GM18868 (cell line): ENCODE measurements around the gene LRRC4B.
"Not testable (repeated sequence)": the region's sequence is repeated elsewhere in the genome, so short reads cannot be mapped to it uniquely, and the experiment has no call there.

Experiments
- ATAC-seq: cut with Tn5 transposase; IDR thresholded peaks from one replicate; pipeline ENCODE4 v1.9.1; 2021; ENCODE audit warnings: mild to moderate bottlenecking, moderate library complexity; ENCODE audit not compliant: unreplicated experiment

The LRRC4B gene

DNA sequence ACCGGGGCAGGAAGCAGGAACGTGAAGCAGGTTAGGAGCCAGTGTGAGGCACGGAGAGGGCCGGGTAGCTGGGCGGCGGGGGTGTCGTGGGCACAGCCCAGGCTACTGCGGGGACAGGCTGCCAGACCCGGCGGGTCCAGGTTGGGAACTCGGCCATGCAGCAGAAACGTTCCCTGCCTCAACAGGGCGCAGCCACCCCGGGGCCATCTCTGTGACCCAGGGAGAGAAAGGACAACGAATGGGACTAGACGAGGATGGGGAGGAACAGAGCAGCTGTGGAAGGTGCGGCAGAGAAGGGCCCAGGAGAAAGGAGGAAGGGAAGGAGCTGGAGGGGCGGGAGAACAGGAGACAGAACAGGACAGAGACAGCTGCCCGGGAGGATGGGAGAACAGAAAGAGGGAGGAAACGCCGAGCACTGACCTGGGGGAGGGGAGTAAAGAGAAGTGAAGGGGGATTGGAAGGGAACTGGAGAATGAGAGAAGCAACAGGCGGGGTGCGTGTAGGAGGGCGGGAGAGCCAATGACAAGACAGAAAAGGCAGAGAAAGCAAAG, 78.7 kb downstream of the LRRC4B start:
- no peak for ATAC-seq

DNA sequence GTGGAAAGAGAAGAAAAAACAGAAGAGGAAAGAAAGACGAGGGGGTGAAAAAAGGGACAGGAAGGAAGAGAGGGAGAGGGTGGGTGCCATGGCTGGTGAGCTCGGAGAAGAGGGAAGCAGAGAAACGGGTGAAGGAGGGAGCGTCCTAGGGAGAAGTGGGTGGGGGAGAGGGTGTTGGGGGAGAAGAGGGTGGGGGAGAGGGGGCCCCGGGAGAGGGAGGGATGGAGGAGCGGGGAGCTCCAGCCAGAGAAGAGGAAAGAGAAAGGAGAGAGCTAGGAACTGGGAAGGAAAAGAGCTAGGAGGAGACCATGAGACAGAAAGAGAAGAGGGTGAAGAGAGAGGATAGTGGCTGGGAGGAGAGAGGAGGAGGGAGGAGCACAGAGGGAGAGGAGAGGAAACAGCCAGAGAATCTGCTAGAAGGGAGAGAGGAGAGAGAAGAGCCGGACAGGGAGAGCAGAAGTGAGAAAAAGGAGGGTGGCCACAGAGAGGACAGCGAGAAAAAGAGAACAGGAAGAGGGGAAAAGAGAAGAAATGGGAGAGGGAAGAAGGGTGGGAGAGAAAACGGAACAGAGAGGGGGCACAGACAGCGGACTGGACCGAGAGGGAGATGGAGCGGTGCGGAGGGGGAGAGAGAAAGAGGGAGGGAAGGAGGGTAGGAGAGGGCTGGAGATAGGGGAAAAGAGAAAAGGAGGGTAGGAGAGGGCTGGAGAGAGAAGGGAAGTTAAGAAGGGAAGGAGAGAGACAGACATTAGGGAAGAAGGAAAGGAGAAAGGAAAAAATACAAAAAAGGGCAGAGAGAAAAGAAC, 79.6 kb downstream of the LRRC4B start:
- ATAC-seq, result no peak

DNA sequence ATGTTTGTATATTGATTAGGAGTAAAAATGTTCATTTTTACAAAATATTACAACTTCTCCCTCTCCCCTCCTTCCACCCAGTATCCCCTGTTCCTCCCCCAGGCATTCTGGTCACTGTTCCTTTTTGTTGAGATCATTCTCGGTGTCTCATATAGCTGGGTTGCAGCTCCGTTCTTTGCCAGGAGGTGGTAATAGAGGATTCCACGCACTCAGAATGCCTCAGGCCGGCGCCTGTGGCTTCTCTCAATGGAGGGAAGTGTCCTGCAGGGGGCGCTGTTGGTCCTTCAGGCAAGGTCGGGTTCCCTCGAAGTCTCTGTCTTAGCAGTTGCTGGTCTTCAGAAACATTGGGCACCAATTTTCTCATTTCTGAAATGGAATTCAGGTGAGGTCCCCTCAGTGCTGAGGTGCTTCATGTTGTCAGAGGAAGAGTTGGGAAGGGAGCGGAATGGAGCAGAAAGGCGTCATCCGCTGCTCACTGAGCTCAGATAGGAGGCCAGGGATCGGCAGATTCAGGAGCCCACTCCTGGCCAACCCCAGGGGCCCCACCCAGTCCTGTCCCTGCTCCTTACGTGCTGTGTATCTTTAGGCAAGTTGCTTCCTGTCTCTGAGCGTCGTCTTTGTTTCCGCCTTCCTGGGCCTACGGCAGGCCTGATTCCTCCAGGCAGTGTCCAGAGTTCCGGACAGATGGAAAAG, 81.3 kb downstream of the LRRC4B start:
- ATAC-seq, result no peak

DNA sequence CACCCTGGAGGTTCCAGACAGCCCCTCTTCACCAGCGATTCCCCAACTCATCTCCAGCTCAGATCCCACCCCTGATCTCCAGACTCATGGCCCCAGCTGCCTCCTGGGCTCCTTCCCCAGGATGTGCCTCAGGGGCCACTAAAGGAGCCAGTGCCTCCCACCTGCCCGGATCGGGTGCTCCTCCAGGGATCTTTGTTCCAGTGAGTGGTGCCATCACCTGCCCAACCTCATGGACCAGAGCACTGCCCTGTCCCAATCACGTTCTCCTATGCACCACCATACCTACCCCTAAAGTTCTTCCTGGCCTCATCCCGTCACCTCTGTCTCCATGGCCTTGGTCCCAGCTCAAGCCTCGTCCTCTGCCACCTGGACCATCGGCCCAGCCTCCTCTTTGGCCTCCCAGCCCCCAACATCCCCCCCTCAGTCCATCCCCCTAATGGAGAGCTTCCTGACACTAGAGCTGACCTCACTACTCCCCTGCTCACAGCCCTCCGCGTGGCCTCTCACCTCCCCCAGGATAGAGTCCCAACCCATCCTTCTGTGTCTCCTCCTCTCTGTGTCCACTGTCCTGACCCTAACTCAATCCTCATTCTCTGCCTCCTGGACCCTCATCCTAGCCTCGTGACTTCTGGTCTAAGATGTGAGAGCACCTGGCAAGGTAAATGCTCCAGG, 82.8 kb downstream of the LRRC4B start:
- ATAC-seq, result no peak

DNA sequence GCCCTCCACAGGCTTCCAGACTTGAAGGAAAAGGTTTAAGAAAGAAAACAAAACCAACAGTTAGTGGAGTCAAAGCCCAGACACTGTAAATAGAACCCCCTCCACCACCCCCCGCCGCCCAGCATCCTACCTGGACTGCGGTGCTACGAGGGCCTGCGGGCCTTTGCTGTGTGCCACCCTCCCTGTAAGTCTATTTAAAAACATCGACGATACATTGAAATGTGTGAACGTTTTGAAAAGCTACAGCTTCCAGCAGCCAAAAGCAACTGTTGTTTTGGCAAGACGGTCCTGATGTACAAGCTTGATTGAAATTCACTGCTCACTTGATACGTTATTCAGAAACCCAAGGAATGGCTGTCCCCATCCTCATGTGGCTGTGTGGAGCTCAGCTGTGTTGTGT, 85.3 kb downstream of the LRRC4B start:
- no peak for ATAC-seq

DNA sequence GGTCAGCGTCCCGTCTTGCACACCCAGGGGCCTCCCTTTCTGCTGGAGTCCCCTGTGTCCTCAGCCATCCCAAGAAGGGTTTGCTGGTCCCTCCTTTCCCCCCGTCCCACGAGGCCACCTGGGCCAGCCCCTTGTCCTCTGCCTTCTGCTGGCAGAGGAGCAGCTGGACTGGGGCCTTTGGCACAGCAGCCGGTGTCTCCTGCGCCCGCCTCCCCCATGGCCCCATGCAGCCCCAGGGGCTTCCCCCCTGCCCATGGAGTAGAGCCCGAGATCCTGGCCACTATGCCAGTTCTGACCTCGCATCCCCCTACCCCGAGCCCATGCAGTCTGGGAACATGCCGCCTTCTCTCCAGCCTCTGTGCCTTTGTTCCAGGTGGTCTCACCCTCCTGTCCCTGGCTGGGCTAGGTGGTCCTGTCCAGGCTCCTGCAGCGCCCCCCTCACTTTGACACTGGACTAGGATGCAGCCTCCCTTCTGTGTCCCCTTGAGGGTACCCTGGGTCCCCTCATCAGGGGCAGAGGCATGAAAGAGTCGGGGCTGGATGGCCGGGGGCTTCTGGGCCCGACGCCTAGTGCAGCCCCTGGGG, 85.9 kb downstream of the LRRC4B start:
- ATAC-seq, result no peak

DNA sequence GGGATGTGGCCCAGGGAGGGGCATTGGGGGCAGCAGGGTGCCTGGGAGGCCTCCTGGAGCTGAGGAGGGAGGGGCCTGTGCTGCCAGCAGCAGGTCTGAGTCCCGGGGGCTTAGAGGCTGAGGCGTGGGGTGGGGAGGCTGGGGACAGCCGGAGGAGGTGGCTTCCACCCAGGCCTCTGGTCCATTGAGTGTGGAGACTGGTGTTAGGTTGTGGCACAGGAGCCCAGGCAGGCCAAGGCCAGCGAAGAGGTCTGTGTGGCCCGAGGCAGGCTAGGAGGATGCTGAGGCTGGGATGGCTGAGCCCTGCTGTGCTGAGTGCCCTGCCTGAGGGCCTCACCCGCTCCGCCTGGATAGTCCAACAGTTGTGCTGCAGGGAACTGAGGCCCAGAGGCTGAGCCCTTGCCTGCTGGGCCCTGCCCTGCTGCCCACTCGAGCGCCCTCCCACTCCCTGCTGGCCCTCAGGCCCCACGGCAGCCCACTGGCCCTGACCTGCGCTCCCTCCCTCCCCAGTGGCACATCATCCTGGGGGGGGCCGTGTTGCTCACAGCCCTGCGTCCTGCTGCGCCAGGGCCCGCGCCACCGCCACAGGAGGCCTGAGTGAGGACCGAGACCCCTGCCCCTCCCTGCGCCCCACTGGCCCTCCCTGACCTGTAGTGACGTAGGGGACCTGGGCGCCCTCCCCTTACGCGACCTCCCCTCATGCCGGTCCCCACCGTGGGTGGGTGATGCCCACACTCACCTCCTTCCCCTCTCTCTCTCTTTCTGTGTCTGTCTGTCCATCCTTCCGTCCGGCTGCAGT, 86.7 kb downstream of the LRRC4B start:
- no peak for ATAC-seq

DNA sequence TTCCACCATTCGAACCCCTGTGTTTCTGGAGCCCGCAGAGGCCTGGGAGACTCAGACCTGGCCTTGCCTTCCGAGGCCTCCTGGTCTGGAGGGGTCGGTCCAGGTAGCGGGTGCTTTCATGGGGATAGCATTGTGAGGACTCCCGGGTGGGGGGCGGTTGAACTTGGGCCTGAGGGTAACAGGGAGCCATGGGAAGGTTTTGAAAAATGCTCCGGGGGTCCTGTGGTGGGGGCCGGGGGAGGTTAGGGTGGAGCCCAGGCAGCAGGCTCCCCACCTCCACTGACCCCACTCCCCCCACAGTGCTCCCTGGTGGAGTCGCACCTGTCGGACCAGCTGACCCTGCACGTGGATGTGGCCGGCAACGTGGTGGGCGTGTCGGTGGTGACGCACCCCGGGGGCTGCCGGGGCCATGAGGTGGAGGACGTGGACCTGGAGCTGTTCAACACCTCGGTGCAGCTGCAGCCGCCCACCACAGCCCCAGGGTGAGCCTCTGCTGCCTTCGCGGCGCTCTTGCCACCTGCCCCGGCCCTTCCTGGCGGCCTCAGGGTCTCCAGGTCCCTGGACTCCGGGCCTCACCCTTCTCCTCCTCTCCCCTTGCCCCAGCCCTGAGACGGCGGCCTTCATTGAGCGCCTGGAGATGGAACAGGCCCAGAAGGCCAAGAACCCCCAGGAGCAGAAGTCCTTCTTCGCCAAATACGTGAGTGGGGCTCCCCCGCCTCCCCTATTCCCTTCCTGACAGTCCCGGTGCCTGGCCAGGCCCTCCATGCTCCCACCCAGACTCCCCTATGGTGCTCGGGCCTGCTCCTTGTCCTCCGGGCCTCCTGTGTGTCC, 87.7 kb downstream of the LRRC4B start:
- ATAC-seq, result no peak

DNA sequence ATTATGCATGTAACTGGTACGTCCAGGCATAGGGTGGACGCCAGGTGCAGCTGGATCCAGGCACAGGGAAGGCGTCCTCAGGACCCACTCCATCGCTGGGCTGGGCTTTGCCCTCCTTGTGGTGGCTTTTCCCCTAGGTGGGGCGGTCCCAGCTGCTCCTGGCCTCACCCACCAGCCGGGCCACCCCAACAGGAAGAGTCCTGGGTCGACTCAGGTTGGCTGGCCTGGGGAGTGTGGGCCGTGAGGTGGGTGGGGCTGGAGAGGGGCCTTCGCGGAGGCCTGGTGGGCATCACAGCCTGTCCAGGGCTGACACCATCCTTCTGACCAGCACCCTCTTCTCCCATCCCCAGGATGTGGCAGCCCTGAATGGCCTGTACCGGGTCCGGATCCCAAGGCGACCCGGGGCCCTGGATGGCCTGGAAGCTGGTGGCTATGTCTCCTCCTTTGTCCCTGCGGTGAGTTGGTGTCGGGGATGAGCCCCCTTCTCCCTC, 88.4 kb downstream of the LRRC4B start:
- ATAC-seq, result no peak

DNA sequence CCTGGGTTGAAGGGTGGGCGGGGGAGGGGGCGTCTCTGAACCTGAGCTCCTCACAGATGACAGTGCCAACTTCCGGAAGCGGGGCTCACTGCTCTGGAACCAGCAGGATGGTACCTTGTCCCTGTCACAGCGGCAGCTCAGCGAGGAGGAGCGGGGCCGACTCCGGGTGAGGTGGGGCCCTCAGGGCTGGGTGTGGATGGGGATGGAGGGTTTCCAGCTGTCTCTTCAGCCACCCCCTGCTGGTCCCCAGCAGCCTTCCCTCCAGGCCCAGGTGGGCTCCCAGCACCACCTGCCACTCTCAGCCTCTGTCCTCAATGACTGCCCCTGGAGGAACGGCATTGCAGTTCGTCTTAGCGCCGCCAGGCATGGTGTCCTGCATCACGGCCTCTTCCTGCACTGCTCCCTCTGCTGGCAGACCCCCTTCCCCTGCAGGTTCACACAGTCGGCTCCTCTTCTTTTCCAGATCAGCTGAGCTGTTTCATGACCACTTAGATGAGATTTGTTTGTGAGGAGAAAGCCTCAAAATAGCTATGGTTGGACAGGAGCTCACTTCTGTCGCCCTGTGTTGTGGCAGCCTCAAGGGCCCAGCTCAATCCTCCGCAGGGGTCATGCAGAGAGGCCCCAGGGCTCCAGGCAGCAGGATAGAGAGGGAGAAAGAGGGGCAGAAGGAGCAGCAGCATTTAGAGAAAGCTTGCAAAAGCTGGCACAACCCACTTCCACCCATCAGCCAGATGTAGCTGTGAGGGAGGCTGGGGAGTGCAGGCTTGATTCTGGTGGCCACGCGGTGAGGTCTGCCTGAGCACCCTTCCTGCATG, 89.1 kb downstream of the LRRC4B start:
- no peak for ATAC-seq

DNA sequence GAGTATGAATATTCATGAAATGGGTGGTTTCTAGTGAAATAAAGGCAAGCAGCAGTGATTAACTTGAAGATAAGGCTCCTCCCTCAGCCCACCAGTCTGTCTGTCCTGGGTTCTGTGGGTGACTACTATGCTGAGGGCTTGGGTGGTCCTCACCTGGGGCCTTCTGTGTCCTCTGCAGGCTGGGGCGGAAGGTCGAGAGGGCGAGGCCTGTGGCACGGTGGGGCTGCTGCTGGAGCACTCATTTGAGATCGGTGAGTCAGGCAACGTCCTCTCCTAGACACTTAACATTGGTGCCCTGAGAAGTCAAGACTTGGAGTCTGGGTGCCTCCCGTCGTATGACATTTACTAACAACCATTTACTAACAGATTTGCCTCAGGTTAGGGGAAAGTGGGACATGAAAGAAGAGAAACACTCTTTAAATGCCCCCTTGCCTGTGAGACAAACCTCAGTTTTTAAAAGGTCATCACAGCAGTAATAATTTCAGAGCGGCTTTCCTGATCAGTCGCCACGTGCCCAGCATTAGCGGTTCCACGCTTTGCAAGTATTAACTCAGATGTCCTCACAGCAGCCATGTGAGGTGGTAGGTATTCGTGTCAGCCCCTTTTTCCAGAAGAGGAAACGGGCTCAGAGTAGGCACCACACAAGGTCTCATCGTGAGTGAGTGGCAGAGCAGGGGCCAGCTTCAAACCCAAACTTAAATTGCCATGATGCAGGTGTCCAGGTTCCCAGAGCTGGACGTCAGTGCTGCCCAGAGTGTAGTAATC, 90.3 kb downstream of the LRRC4B start:
- ATAC-seq, result no peak

DNA sequence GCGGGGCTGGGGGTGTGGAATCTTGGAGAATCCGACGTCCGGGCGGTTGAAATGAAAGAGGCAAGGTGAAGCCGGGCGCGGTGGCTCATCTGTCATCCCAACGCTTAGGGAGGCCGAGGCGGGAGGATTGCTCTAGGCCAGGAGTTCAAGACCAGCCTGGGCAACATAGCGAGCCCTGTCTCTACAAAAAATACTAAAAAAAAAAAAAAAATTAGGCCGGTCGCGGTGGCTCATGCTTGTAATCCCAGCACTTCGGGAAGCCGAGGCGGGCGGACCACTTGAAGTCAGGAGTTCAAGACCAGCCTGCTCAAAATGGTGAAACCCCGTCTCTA, 91.4 kb downstream of the LRRC4B start:
- ATAC-seq, result no peak

DNA sequence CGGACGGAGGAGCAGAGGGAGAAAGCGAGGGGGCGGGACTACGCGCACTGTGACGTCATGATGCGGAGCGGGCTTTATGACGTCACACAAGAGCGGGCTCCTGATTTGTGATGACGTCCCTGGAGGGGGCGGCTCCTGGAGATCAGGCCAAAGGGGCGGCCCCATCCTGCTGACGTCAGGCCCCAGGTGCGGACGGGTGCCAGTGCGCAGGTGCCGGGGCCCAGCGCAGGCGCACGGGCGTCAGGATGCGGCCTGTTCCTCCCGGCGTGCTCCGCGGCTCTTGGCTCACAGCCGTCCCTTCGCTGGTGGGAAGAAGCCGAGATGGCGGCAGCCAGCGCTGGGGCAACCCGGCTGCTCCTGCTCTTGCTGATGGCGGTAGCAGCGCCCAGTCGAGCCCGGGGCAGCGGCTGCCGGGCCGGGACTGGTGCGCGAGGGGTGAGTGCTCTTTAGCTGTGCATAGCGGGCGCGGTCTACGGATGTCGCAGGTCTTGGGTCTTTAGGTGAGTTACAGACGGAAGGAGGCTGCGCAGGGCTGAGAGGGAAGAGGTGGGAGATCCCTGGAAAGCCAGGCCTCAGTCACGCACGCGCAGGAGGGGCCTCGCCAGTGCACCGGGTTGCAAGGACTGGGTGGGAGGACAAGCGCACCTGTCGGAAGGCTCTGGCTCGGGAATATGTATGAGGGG, 91.9 kb downstream of the LRRC4B start, which contains the start of the genes EMC10 and GARIN5A:
TSS of gene EMC10 (plus strand) at position 284 of the 683 bp plus-strand sequence. CDS start at position 322, 38 bp downstream.
TSS of gene GARIN5A (minus strand) at position 625 of the 683 bp plus-strand sequence. CDS start at position 165, 460 bp downstream.
- peak; percentile 78 for ATAC-seq

DNA sequence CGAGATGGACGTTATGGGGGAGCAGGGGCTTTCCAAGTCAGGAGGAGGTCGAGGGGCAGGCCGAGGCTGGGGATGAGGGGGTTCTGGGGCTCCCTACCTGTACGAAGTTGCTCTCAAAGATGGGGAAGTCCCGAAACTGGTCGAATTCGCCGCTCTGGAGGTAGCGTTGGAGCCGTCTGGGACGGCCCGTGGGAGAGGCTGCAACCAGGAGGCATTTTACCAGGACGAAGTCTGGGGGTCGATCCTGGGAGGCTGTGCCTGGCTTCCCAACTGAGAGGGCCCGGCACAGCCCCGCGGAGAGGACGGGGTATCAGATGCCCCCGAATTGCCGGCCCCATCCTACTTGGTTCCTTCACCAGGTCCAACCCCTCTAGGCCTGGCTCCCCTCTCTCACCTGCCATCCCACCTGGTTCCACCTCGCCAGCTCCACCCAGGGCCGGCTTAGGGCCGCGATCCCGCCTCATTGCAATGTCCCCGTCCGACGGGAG, 92.5 kb downstream of the LRRC4B start:
- no peak for ATAC-seq

DNA sequence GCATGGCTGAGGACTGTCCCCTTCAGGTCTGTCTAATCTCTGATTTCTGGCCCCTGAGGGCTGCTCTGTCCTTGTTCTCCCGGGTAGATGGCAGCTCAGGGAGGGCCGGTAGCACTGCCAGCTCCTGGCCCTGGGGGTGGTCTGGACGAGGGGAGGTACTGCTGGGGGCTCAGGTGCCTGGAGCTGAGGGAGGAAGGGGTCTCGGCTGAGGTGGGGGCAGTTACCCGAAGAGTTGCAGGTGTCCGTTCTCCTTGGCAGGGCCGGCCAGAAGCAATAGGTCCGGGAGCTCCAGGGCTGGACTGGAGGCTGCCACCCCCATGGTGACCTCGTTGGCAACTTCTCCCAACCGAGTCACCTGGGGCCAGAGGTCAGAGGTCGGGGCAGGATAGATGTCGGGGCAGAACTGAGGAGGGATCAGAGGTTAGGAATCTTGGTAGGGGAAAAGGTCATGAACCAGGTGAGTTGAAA, 93.1 kb downstream of the LRRC4B start:
- ATAC-seq, result no peak

DNA sequence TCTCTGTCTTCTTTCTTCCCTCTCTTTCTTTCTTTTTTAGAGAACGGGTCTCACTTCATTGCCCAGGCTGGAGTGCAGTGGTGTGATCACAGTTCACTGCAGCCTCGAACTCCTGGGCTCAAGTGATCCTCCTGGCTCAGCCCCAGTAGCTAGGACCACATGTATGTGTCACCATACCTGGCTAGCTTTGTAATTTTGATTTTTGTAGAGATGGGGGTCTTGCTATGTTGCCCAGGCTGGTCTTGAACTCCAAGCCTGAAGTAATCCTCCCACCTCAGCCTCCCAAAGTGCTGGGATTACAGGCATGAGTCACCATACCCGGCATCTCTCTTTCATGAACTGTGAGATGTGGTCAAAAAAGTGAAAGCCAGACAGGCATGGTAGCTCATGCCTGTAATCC, 94.9 kb downstream of the LRRC4B start:
- ATAC-seq, result not testable (repeated sequence)

DNA sequence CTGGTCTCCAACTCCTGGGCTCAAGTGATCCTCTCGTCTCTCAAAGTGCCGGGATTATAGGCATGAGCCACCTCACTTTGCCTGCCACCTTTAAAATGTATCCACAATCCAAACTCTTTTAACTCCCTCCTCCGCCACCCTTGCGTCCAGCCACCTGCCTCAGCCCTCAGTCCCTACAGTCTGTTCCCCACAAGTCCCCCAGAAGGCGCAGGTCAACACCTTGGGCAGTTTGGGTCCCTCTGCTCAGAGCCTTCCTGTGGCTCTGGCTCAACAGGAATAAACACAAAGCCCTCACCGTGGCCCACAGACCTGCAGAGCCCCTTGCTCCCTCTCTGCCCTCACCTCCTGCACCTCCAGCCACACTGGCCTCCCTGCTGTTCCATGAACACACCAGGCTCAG, 99.4 kb downstream of the LRRC4B start:
- no peak for ATAC-seq
